ENCODE data around the gene SFT2D2.

SFT2D2 gene

GRCh38 chr1:168218658-168219057, 7.1 kb upstream of the SFT2D2 start:
- Histone ChIP-seq H3K9me3 (no peaks in the 10 kb centered on the region), H3K36me3 (no peaks in the 10 kb centered on the region), H3K27me3 (no peaks in the 10 kb centered on the region), H3K4me1 (ENCODE audit: control insufficient read depth in 1 of 2, insufficient read depth in 1 of 2, low read depth in 1 of 2, low read length in 1 of 2) (no peaks in the 10 kb centered on the region), H3K27ac (no peak overlapping the region), H3K4me3 (ENCODE audit: low read depth in 1 of 2, low read length in 1 of 2) (no peak overlapping the region)
- TF ChIP-seq CTCF (IDR thresholded peaks at IDR 0.05), result no peak

DNA sequence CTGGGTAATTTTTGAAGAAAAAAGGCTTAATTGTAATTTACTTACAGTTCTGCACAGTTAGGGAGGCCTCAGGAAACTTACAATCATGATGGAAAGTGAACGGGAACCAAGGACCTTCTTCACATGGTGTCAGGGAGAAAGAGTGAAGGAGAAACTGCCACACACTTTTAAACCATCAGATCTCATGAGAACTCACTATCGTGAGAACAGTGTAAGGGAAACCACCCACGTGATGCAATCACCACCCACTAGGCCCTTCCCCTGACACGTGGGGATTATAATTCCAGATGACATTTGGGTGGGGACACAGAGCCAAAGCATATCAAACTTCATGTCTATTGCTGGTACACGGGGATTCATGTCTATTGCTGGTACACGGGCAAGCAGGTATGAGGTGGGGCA, 5.3 kb upstream of the SFT2D2 start:
- TF ChIP-seq CTCF (IDR thresholded peaks at IDR 0.05), result no peak
- no peak overlapping the region for H3K4me3 ChIP-seq (ENCODE audit: low read depth in 1 of 2, low read length in 1 of 2)
- H3K4me1 ChIP-seq (ENCODE audit: control insufficient read depth in 1 of 2, insufficient read depth in 1 of 2, low read depth in 1 of 2, low read length in 1 of 2), result peaks cover 0 to 3% of the 10 kb centered on the region in 2 experiments

DNA sequence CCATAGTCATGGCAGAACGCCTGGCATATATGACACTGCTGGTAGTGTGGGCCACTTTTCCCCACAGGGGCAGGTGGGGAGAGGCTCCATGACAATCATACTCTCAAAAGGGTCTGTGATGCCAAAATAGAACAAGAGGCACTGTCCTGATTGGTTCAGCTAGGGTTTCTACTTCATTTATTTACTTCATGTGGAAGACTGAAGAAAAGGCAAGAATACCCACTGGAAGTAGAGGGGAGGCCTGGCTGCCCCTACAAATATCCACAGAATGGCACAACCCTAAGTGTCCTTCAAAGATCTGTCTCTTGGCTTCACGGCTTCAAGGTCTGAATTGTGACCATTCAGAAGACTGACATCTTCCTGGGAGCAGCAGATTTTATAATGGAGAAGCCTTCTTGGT, 4.5 kb upstream of the SFT2D2 start:
- Histone ChIP-seq H3K4me1 (ENCODE audit: control insufficient read depth in 1 of 2, insufficient read depth in 1 of 2, low read depth in 1 of 2, low read length in 1 of 2) (peaks cover 1 to 4% of the 10 kb centered on the region in 2 experiments), H3K27me3 (no peaks in the 10 kb centered on the region), H3K27ac (no peak overlapping the region), H3K4me3 (ENCODE audit: low read depth in 1 of 2, low read length in 1 of 2) (no peak overlapping the region), H3K9me3 (no peaks in the 10 kb centered on the region), H3K36me3 (no peaks in the 10 kb centered on the region)
- TF ChIP-seq CTCF (IDR thresholded peaks at IDR 0.05), result no peak

More for the DNA sequence above, 5.3 kb upstream of the SFT2D2 start:
- Histone ChIP-seq H3K36me3 (no peaks in the 10 kb centered on the region), H3K27ac (no peak overlapping the region), H3K27me3 (no peaks in the 10 kb centered on the region), H3K9me3 (no peaks in the 10 kb centered on the region)

DNA sequence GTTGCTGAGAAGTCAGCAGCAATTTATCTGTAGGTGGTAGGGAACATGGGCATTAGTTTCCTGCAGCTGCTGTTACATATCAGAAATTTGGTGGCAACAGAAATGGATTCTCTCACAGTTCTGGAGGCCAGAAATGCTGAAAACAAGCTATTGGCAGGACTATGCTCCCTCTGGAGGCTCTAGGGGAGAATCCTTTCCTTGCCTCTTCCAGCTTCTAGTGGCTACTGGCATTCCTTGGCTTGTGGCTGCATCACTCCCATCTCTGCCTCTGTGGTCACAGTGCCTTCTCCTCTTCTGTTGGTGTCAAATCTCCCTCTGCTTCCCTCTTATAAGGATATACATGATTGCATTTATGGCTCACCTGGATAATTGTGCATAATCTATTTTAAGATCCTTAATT, 2.5 kb upstream of the SFT2D2 start:
- no peaks in the 10 kb centered on the region for H3K36me3 ChIP-seq
- peaks cover 16 to 20% of the 10 kb centered on the region in 2 experiments for H3K4me1 ChIP-seq (ENCODE audit: control insufficient read depth in 1 of 2, insufficient read depth in 1 of 2, low read depth in 1 of 2, low read length in 1 of 2)
- no peak for TF ChIP-seq CTCF (IDR thresholded peaks at IDR 0.05)
- no peaks in the 10 kb centered on the region for H3K9me3 ChIP-seq
- H3K27ac ChIP-seq, result no peak overlapping the region
- no peaks in the 10 kb centered on the region for H3K27me3 ChIP-seq
- no peak overlapping the region for H3K4me3 ChIP-seq (ENCODE audit: low read depth in 1 of 2, low read length in 1 of 2)

DNA sequence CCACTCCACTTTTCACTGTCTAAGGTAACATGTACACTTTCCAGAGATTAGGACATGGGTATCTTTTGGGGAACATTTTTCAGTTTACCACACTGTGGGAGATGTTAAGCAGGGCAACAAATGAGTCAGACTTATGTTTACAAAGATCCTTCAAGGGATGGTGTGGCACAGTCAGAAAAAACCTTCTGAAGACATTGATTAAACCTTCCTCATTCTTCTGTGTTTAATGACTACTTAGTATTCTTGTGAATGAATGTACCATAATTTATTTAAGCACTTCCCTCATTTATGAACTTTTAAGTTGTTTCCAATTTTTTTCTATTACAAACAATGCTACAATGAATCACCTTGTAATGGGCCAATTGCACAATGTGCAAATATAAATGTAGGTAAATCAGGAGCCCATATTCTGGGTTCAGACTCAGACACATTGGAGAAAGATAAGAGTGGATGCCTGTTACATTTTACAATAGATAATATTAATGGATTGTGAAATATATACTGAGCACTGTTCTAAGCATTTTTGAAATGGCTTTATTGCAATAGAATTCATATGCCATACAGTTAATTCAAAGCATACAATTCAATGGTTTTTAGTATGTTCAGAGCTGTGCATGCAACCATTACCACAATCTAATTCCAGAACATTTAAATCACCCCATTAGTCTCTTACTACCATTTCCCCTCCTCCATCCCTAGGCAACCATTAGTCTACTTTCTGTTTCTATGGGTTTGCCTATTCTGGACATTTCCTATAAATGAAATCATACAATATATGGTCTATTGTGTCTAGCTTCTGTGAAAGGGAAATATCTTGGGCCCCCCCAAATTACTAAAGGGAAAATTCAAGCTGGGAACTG, 1.9 kb upstream of the SFT2D2 start:
- no peak overlapping the region for H3K27ac ChIP-seq
- no peak for TF ChIP-seq CTCF (IDR thresholded peaks at IDR 0.05)
- H3K36me3 ChIP-seq, result no peaks in the 10 kb centered on the region
- H3K9me3 ChIP-seq, result no peaks in the 10 kb centered on the region
- no peaks in the 10 kb centered on the region for H3K27me3 ChIP-seq
- peaks cover 20 to 21% of the 10 kb centered on the region in 2 experiments for H3K4me1 ChIP-seq (ENCODE audit: control insufficient read depth in 1 of 2, insufficient read depth in 1 of 2, low read depth in 1 of 2, low read length in 1 of 2)
- no peak overlapping the region for H3K4me3 ChIP-seq (ENCODE audit: low read depth in 1 of 2, low read length in 1 of 2)
